GM23338 (cell line): ENCODE measurements around the gene DMD.

Experiments used
- CREB1 ChIP-seq: fragments of 250-450 bp; sonication (Bioruptor Pico); IDR thresholded peaks from 2 replicates; pipeline ENCODE4 v1.5.0; 2020; ENCODE audit warnings: low read depth, mild to moderate bottlenecking, moderate library complexity
- EZH2 ChIP-seq: fragments of 200-600 bp; sonication (generic); IDR thresholded peaks from one replicate; pipeline ENCODE4 v1.8.0; 2017; ENCODE audit warnings: antibody characterized with exemption, mild to moderate bottlenecking, low read depth; ENCODE audit not compliant: unreplicated experiment
- EZH2phosphoT487 ChIP-seq: fragments of 200-600 bp; sonication (generic); IDR thresholded peaks from one replicate; pipeline ENCODE4 v1.8.1; 2018; ENCODE audit warnings: antibody characterized with exemption; ENCODE audit not compliant: unreplicated experiment
- NANOG ChIP-seq: IDR thresholded peaks from 2 replicates; pipeline ENCODE4 v1.6.1; 2016; ENCODE audit warnings: antibody characterized with exemption, borderline replicate concordance
- POLR2AphosphoS5 ChIP-seq: IDR thresholded peaks from 2 replicates; pipeline ENCODE4 v1.6.1; 2016; ENCODE audit warnings: antibody characterized with exemption, low read depth
- ZNF114 ChIP-seq: fragments of 250-450 bp; sonication (Bioruptor Pico); IDR thresholded peaks from 2 replicates; pipeline ENCODE4 v1.5.0; 2020; ENCODE audit warnings: mild to moderate bottlenecking, moderate library complexity
- TF ChIP-seq, protein P1 (sequence below), 2 experiments: fragments of 200-600 bp in 1 of 2; sonication (generic) in 1 of 2; conservative IDR thresholded peaks; 2 replicates each; pipeline versions ENCODE4 v1.5.1 to v1.6.1; 2016 to 2017; ENCODE audit warnings: antibody characterized with exemption in 2 of 2, low read depth in 2 of 2, mild to moderate bottlenecking in 2 of 2, moderate library complexity in 1 of 2
- TF ChIP-seq, protein P2 (sequence below): IDR thresholded peaks from one replicate; pipeline ENCODE4 v1.6.1; 2018; ENCODE audit warnings: antibody characterized with exemption; ENCODE audit not compliant: unreplicated experiment

DNA sequence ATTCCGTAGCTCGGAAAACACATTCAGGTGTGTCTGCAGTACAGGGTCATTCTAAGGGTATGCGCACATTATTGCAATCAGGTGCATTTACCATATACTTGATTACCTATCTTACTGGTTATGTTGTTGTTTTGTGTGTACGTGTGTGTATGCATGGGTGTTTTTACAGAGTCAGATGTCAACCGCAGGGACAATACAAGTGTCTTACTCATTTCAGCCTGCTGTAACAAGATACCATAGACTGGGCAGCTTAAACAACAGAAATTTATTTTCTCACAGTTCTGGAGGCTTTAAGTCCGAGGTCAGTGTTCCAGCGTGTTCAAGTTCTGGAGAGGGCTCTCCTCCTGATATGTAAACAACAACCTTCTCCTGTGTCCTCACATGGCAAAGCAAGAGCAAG is 316.7 kb downstream of the DMD start:
- TF ChIP-seq, protein P1, sequence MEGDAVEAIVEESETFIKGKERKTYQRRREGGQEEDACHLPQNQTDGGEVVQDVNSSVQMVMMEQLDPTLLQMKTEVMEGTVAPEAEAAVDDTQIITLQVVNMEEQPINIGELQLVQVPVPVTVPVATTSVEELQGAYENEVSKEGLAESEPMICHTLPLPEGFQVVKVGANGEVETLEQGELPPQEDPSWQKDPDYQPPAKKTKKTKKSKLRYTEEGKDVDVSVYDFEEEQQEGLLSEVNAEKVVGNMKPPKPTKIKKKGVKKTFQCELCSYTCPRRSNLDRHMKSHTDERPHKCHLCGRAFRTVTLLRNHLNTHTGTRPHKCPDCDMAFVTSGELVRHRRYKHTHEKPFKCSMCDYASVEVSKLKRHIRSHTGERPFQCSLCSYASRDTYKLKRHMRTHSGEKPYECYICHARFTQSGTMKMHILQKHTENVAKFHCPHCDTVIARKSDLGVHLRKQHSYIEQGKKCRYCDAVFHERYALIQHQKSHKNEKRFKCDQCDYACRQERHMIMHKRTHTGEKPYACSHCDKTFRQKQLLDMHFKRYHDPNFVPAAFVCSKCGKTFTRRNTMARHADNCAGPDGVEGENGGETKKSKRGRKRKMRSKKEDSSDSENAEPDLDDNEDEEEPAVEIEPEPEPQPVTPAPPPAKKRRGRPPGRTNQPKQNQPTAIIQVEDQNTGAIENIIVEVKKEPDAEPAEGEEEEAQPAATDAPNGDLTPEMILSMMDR (conservative IDR thresholded peaks at IDR 0.05; ENCODE audit: low read depth in 2 of 2): no peak
- TF ChIP-seq POLR2AphosphoS5 (no peak), EZH2 (no peak), EZH2phosphoT487 (no peak), CREB1 (CRISPR knock-in tag) (no peak), NANOG (no peak), ZNF114 (CRISPR knock-in tag) (no peak)
- TF ChIP-seq, protein P2, sequence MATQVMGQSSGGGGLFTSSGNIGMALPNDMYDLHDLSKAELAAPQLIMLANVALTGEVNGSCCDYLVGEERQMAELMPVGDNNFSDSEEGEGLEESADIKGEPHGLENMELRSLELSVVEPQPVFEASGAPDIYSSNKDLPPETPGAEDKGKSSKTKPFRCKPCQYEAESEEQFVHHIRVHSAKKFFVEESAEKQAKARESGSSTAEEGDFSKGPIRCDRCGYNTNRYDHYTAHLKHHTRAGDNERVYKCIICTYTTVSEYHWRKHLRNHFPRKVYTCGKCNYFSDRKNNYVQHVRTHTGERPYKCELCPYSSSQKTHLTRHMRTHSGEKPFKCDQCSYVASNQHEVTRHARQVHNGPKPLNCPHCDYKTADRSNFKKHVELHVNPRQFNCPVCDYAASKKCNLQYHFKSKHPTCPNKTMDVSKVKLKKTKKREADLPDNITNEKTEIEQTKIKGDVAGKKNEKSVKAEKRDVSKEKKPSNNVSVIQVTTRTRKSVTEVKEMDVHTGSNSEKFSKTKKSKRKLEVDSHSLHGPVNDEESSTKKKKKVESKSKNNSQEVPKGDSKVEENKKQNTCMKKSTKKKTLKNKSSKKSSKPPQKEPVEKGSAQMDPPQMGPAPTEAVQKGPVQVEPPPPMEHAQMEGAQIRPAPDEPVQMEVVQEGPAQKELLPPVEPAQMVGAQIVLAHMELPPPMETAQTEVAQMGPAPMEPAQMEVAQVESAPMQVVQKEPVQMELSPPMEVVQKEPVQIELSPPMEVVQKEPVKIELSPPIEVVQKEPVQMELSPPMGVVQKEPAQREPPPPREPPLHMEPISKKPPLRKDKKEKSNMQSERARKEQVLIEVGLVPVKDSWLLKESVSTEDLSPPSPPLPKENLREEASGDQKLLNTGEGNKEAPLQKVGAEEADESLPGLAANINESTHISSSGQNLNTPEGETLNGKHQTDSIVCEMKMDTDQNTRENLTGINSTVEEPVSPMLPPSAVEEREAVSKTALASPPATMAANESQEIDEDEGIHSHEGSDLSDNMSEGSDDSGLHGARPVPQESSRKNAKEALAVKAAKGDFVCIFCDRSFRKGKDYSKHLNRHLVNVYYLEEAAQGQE: no peak
